Left ventricle myocardium inferior (tissue), 1 donor: ENCODE data around the gene DHPS. TPM values are rescaled to one million over a fixed set of nuclear protein-coding genes. Genes with fewer than 3 reads are reported as not detected.

Experiments used
- DNase-seq: peaks from one replicate; pipeline ENCODE4 v3.0.0-alpha.2; 2020
- H3K27ac ChIP-seq: fragments of 200-600 bp; replicated peaks from 2 replicates; pipeline ENCODE4 v1.8.0; 2021
- H3K27me3 ChIP-seq: fragments of 200-600 bp; 2 replicates; pipeline ENCODE4 v1.8.0; 2021; ENCODE audit warnings: low read depth
- H3K36me3 ChIP-seq: fragments of 200-600 bp; 2 replicates; pipeline ENCODE4 v1.8.0; 2021
- H3K4me1 ChIP-seq: fragments of 200-600 bp; 2 replicates; pipeline ENCODE4 v1.8.0; 2021
- H3K4me3 ChIP-seq: fragments of 200-600 bp; 2 replicates; pipeline ENCODE4 v1.8.0; 2021; ENCODE audit warnings: mild to moderate bottlenecking, moderate library complexity
- H3K9me3 ChIP-seq: fragments of 200-600 bp; replicated peaks from 2 replicates; pipeline ENCODE4 v1.8.0; 2021
- intact Hi-C: fragments of 100-400 bp; cut with micrococcal nuclease; formaldehyde crosslinking; loops from one replicate; pipeline ENCODE4 v1.11.0; 2022
- total RNA-seq: library from RNA; stranded (reverse); fragmentation: NEBNext Ultra II Directional; extraction: Animal tissue kit (Norgen Biotek cat#: 25700); gene quantifications from one replicate; pipeline ENCODE4 v1.2.1, GENCODE V29; 2021
- TF ChIP-seq, protein P1 (sequence below): fragments of 200-600 bp; IDR thresholded peaks from 2 replicates; pipeline ENCODE4 v1.8.0; 2021; ENCODE audit warnings: antibody characterized with exemption, mild to moderate bottlenecking, borderline replicate concordance
- donor health status: DM: no; HTN: yes; CAD: no; lungs with severe emphysema.

Gene DHPS
- total RNA-seq, 1 donor from 2014 or later, result 50.8 TPM

DNA sequence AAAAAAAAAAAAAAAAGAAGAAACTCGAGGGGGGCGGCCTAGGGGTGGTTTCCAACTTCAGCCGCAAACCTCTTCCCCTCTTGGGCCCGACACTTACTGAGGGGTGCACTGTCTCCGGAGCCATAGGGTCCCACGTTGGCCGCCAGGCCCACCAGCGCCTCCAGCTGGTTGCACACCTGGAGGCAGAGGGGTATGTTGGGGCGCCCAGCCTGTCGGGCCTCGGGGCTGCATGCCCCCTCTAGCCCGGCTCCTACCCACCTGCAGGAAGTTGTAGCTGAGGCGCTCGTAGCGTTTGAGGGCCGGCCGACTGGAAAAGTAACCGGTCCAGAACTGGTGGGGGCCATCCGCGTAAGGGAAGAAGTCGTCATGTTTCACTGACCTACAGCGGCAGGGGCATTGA is 23.7 kb downstream of the DHPS start:
- Histone ChIP-seq H3K4me3 (no peak overlapping the region), H3K9me3 (no peaks in the 10 kb centered on the region), H3K4me1 (no peaks in the 10 kb centered on the region), H3K36me3 (peaks cover 80% of the 10 kb centered on the region), H3K27ac (no peak overlapping the region), H3K27me3 (no peaks in the 10 kb centered on the region)
- TF ChIP-seq, protein P1, sequence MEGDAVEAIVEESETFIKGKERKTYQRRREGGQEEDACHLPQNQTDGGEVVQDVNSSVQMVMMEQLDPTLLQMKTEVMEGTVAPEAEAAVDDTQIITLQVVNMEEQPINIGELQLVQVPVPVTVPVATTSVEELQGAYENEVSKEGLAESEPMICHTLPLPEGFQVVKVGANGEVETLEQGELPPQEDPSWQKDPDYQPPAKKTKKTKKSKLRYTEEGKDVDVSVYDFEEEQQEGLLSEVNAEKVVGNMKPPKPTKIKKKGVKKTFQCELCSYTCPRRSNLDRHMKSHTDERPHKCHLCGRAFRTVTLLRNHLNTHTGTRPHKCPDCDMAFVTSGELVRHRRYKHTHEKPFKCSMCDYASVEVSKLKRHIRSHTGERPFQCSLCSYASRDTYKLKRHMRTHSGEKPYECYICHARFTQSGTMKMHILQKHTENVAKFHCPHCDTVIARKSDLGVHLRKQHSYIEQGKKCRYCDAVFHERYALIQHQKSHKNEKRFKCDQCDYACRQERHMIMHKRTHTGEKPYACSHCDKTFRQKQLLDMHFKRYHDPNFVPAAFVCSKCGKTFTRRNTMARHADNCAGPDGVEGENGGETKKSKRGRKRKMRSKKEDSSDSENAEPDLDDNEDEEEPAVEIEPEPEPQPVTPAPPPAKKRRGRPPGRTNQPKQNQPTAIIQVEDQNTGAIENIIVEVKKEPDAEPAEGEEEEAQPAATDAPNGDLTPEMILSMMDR, result no peak
- DNase-seq, result no peak
- intact Hi-C loops, result no loop called here

DNA sequence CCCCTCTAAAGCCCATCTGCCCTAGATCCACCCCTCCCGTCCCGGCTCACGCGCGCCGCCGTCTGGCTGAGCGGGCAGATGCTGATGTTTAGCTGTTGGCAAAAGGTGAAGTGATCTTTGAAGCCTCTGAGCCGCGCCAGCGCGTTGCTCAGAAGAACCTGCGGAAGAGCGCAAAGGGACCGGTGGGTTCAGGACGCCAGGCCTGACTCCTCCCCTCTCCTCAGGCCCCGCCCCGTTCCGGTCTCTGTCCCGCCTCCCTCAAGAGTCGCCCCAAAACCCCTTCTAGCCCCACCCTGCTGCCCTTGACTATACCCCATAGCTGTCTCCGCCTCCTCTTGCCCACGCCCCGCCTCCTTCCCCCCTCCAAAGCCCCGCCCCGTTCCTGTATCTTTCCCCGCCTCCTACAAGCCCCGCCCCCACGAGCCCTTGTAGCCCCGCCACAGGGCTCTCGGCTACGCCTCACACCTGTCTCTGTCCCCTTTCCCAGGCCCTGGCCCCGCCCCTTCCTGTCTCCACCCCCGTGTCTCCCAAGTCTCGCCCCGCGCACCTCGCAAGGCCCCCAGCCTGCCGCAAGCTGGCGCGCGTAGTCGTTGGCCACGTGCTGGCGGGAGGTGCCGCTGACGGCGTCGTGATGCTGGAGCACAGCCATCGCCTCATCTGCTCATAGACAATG is 24.6 kb downstream of the DHPS start:
- Histone ChIP-seq H3K9me3 (no peaks in the 10 kb centered on the region), H3K36me3 (peaks cover 71% of the 10 kb centered on the region), H3K27ac (no peak overlapping the region), H3K27me3 (no peaks in the 10 kb centered on the region), H3K4me1 (no peaks in the 10 kb centered on the region), H3K4me3 (no peak overlapping the region)
- no peak for DNase-seq
- intact Hi-C loops, result no loop called here
- TF ChIP-seq, protein P1, result no peak

DNA sequence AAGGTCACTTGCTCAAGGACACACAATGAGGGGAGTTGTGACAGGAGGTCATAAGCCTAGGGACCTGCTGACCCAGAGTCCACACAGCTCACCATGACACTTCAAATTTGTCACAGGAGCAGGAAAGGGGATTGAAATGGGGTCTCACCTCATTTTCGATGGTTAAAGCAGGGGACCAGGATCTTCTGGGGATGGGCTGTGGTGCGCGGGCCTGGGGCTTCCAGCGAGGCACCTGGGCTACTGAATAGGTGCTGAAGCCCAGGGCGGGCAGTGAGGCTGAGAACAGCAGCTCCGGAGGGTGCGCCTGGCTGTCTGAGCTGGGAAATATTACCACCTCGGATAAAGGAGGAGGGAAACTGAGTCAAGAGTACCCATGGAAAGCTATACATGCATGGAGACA is 26.1 kb downstream of the DHPS start:
- no peaks in the 10 kb centered on the region for H3K27me3 ChIP-seq
- no peaks in the 10 kb centered on the region for H3K4me1 ChIP-seq
- no peaks in the 10 kb centered on the region for H3K9me3 ChIP-seq
- intact Hi-C loops, result no loop called here
- H3K27ac ChIP-seq, result no peak overlapping the region
- H3K4me3 ChIP-seq, result no peak overlapping the region
- TF ChIP-seq, protein P1, result no peak
- no peak for DNase-seq
- H3K36me3 ChIP-seq, result peaks cover 61% of the 10 kb centered on the region

DNA sequence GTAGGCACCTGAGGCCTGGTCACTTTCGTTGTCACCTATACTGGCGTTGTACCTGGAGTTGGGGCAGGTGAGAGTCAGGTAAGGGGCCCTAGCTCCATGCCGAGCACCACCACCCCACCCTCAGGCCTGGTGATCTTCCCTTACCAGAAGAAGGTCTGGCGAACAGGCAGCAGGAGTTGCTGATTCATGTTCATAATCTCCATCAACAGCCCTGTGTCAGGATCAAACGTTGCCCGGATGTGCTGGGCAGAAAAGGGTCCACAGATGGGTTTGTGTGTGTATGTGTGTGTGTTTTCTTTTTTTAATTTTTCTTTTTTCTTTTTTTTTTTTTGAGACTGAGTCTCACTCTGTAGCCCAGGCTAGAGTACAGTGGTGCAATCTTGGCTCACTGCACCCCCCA is 29.5 kb downstream of the DHPS start:
- Histone ChIP-seq H3K4me1 (peaks cover 14% of the 10 kb centered on the region), H3K36me3 (peaks cover 30% of the 10 kb centered on the region), H3K9me3 (no peaks in the 10 kb centered on the region), H3K27me3 (no peaks in the 10 kb centered on the region), H3K4me3 (no peak overlapping the region), H3K27ac (no peak overlapping the region)
- TF ChIP-seq, protein P1, result no peak
- no peak for DNase-seq
- intact Hi-C loops, result no loop called here

DNA sequence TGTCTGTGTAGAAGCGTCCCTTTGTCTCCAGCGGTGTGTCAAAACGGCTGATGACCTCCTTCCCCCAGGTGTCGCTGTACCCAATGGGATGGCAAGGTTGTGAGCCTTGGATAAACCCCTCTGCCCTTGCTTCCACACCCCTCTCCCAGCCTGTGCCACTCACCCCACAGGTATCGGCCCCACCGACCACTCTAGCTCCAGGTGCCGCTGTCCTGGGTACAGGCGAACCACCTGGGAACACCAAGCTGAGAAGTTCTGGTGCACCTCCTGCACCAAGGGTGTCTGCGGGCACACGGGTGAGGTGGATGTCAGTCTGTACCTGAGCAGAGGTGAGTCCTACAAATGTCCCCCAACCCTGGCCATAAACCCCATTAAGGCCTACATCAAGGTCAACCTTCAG is 31.7 kb downstream of the DHPS start:
- Histone ChIP-seq H3K27me3 (no peaks in the 10 kb centered on the region), H3K4me1 (peaks cover 14% of the 10 kb centered on the region), H3K27ac (no peak overlapping the region), H3K36me3 (peaks cover 12% of the 10 kb centered on the region), H3K4me3 (no peak overlapping the region), H3K9me3 (no peaks in the 10 kb centered on the region)
- TF ChIP-seq, protein P1, result no peak
- no peak for DNase-seq
- intact Hi-C loops, result no loop called here
